ENCODE data around the gene TBC1D22A.

DNA sequence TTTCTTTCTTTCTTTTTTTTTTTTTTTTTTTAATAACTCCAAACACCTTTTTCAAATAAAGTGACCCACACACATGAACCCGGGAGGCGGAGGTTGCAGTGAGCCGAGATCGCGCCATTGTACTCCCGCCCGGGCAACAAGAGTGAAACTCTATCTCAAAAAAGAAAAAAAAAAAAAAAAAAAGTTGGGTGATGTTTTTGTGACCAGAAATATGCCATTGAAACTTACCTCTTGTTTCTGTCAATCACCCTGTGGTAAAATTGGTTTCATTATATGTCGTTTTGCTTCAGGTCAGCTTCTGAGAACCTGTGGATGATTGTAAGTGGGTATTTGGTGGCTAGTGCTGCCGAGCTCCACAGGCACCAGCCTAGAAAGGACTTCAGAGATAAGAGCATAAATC is 238.8 kb downstream of the TBC1D22A start:
- TF ChIP-seq ELF1 (IDR thresholded peaks at IDR 0.05; ENCODE audit: borderline replicate concordance, low read depth) (no peak), ZBTB33 (IDR thresholded peaks at IDR 0.05; ENCODE audit: extremely low read depth, insufficient replicate concordance, low read length) (no peak), POLR2A (IDR thresholded peaks at IDR 0.05; ENCODE audit: borderline replicate concordance, extremely low read depth, insufficient read depth, insufficient read length) (no peak)
- TF ChIP-seq, protein P1, sequence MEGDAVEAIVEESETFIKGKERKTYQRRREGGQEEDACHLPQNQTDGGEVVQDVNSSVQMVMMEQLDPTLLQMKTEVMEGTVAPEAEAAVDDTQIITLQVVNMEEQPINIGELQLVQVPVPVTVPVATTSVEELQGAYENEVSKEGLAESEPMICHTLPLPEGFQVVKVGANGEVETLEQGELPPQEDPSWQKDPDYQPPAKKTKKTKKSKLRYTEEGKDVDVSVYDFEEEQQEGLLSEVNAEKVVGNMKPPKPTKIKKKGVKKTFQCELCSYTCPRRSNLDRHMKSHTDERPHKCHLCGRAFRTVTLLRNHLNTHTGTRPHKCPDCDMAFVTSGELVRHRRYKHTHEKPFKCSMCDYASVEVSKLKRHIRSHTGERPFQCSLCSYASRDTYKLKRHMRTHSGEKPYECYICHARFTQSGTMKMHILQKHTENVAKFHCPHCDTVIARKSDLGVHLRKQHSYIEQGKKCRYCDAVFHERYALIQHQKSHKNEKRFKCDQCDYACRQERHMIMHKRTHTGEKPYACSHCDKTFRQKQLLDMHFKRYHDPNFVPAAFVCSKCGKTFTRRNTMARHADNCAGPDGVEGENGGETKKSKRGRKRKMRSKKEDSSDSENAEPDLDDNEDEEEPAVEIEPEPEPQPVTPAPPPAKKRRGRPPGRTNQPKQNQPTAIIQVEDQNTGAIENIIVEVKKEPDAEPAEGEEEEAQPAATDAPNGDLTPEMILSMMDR (IDR thresholded peaks at IDR 0.05 in 2 of 3, conservative IDR thresholded peaks at IDR 0.05 in 1 of 3; ENCODE audit: borderline replicate concordance in 1 of 3, insufficient read depth in 1 of 3, low read depth in 2 of 3, low read length in 2 of 3): no peak
